ENCODE measurements around the gene ARL8A. TPM values are rescaled to one million over a fixed set of nuclear protein-coding genes. Genes with fewer than 3 reads are reported as not detected.
"Not testable (repeated sequence)": the region's sequence is repeated elsewhere in the genome, so short reads cannot be mapped to it uniquely, and the experiment has no call there.

ARL8A gene
- total RNA-seq = 10 to 100 TPM; 48.9 to 55.0 (median 52.1) TPM

DNA sequence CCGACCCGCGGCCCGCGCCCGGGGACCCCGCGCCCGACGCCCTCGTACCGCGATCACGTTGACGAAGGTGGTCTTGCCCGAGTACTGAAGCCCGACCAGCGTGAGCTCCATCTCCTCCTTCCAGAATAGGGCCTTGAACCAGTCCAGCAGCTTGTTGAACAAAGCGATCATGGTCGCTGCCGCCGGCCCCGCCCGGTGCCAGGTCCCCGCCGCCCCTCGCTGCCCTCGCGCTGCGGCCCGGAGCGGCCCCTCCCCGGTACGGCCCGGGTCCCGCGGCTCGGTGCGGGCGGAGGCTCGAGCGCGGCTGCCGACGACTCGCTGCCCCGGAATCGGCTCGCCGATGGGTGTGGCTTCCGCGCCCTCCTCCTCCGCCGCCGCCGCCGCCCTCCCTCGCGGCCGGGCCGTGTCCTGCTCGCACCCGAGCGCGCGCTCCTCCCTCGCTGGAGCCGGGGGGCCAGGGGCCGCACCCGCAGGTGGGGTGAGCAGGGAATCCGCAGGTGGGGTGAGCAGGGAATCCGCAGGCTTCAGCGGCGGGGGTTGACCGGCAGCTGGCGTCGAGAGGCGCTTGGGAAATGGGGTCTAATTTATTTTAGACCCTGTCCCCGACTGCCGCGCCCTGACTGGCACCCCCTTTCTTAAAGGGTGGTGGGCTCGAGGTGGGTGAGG, at the start of gene ARL8A:
Gene ARL8A (minus strand): TSS at position 336 of the 666 bp plus-strand sequence. CDS start 165 bp downstream, at position 171.
- Mint-ChIP-seq H3K27me3 (ENCODE audit: low read depth) (no peaks in the 10 kb centered on the region), H3K9me3 (no peaks in the 10 kb centered on the region), H3K4me1 (ENCODE audit: low read depth) (peaks cover 34% of the 10 kb centered on the region), H3K36me3 (ENCODE audit: insufficient read depth) (peaks cover 13% of the 10 kb centered on the region), H3K4me3 (peak within 1 kb of the TSS; percentile 91)
- ATAC-seq (peak; percentile 84 to 85), DNase-seq (peak; percentile 60)

DNA sequence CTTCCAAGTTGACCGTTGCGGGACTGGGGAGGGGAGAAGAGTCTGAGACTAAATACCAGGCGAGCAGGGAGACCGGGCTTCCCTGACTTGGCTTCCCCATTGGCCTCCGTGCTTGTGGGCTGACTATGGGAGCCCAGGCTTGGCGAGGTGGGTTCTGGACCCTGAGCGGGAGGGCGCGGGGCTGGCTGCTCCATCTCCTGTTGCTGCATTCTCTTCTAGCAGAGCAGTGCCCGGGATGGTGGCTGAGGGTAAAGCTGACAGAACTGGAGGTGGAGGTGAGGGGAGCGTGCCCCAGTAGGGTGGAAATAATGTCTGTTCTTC, 49.8 kb upstream of the ARL8A start:
- Mint-ChIP-seq H3K9me3 (no peaks in the 10 kb centered on the region), H3K4me3 (peak overlapping the region; percentile 13), H3K4me1 (ENCODE audit: low read depth) (peaks cover 18% of the 10 kb centered on the region), H3K27me3 (ENCODE audit: low read depth) (peaks cover 30% of the 10 kb centered on the region), H3K36me3 (ENCODE audit: insufficient read depth) (no peaks in the 10 kb centered on the region)
- DNase-seq = no peak
- no peak for ATAC-seq

DNA sequence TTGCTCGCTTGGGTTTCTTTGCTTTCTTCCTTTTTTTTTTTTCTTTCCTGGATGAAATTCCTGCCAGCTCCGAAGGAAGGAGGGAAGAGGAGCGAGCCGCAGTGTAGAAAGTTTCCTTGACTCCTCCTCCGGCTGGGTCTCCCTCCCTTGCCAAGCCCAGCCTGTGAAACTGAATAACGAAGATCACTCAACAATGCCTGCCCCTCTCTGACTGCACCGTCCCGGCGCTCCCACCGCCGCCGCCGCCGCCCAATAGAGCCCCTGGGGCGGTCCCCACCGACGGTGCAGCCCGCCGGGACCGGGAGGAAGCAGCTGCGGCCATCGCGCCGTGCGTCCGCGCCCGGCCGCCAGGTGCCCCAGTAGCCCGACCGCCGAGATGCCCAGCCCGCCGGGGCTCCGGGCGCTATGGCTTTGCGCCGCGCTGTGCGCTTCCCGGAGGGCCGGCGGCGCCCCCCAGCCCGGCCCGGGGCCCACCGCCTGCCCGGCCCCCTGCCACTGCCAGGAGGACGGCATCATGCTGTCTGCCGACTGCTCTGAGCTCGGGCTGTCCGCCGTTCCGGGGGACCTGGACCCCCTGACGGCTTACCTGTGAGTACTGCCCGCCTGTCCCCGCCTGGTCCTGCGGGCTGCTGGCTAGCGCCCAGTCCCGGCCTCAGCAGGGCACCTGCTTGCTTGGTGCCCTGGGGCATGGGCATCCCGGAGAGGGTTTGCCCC, 49.2 kb upstream of the ARL8A start, which contains the start of gene LGR6:
Gene LGR6 (plus strand): TSS at position 186 of the 714 bp plus-strand sequence. CDS start 191 bp downstream, at position 377.
- no peak for DNase-seq
- no peaks in the 10 kb centered on the region for H3K36me3 Mint-ChIP-seq (ENCODE audit: insufficient read depth)
- H3K27me3 Mint-ChIP-seq (ENCODE audit: low read depth) = peaks cover 28% of the 10 kb centered on the region
- H3K9me3 Mint-ChIP-seq = no peaks in the 10 kb centered on the region
- peaks cover 13% of the 10 kb centered on the region for H3K4me1 Mint-ChIP-seq (ENCODE audit: low read depth)
- peak within 1 kb of the TSS; percentile 61 for H3K4me3 Mint-ChIP-seq
- ATAC-seq = peak in 1 of 2 donors; percentile 41

DNA sequence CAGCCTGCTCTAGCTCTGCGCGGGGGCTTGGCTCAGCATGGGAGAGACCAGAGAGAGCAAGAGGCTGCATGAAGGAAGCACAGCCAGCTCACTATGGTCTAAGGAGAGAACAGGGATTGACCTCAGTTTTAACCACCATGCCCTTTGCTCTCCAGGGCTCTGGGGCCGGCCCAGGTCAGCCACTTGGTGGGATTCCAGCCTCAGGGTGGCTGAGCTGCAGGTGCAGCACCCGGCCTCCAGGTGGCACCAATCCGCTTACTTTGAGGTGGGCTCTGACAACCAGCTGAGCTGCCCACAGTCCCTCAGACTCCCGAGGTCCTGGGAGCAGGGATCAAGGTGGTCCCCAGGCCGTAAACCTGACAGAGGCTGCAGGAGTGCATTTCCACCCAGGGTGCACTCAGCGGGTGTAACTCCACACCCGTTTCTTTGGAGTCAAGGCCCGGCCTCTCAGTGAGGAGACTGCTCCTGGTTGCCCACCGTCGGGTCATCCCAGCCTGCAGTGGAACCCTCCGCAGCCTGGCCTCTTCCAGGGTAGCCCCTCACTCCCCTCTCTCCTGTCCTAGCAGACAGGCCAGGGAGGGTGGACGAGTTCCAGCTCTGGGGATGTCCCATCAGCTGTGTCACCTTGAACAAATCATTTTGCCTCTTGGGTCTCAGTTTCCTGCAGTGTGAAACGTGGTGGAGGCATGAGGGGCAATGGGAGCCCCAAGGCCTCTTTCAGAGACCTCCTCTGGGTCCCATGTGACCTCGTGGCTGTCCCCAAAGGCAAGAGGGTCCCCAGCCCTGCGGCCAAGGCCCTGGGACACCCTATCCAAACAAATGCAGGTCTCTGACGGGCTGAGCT, 48.5 kb upstream of the ARL8A start:
- Mint-ChIP-seq H3K27me3 (ENCODE audit: low read depth) (peaks cover 26% of the 10 kb centered on the region), H3K36me3 (ENCODE audit: insufficient read depth) (no peaks in the 10 kb centered on the region), H3K4me1 (ENCODE audit: low read depth) (peaks cover 7% of the 10 kb centered on the region), H3K9me3 (no peaks in the 10 kb centered on the region), H3K4me3 (peak overlapping the region; percentile 61)
- DNase-seq (peak; percentile 48), ATAC-seq (peak; percentile 57 to 65)

DNA sequence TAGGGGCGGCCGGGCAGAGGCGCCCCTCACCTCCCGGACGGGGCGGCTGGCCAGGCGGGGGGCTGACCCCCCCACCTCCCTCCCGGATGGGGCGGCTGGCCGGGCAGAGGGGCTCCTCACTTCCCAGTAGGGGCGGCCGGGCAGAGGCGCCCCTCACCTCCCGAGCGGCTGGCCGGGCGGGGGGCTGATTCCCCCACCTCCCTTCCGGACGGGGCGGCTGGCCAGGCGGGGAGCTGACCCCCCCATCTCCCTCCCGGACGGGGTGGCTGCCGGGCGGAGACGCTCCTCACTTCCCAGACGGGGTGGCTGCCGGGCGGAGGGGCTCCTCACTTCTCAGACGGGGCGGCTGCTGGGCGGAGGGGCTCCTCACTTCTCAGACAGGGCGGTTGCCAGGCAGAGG, 46.9 kb upstream of the ARL8A start:
- not testable (repeated sequence) for DNase-seq; H3K36me3 Mint-ChIP-seq (ENCODE audit: insufficient read depth); H3K9me3 Mint-ChIP-seq; H3K4me3 Mint-ChIP-seq; H3K4me1 Mint-ChIP-seq (ENCODE audit: low read depth); ATAC-seq
- peaks cover 26% of the 10 kb centered on the region for H3K27me3 Mint-ChIP-seq (ENCODE audit: low read depth)

DNA sequence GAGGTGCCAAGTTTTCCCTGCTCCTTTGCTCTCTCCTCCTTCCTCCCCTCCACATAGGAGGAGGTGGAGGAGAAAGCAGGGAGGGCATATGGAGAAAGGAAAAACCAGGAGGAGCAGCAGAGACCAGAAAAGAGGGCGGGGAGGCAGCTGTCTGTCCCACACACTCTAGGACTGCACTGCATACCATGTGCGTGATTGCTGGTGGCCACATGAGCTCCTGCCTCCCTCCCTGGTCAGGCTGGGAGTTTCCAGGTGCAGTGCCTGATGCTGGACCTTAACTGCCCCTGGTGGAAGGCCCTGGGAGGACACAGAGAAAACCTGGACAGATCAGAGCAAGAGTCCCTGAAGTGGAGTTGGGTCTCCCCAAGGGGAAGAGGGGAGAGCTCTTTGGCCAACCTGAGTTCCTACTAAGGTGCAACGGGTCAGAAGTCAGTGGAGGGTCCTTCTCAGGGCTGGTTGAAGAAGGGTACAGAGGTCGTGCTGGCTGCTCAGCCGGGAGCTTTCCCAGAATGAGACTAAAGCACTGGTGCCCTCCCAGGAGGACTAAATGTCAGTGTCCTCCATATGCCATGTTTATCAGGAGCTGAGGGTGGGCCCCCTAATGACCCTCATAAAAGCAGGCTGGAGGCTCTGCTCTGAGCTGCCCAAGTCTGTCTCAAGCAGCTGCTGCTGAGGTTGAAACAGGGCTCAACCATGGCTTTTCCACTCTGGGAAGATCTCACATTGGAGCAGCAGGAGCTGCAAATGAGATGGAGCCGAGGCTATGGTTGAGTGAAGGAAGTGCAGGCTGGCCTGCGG, 45.6 kb upstream of the ARL8A start:
- Mint-ChIP-seq H3K4me1 (ENCODE audit: low read depth) (peaks cover 2% of the 10 kb centered on the region), H3K27me3 (ENCODE audit: low read depth) (peaks cover 20% of the 10 kb centered on the region), H3K9me3 (no peaks in the 10 kb centered on the region), H3K36me3 (ENCODE audit: insufficient read depth) (no peaks in the 10 kb centered on the region), H3K4me3 (no peak overlapping the region)
- ATAC-seq (no peak), DNase-seq (no peak)

DNA sequence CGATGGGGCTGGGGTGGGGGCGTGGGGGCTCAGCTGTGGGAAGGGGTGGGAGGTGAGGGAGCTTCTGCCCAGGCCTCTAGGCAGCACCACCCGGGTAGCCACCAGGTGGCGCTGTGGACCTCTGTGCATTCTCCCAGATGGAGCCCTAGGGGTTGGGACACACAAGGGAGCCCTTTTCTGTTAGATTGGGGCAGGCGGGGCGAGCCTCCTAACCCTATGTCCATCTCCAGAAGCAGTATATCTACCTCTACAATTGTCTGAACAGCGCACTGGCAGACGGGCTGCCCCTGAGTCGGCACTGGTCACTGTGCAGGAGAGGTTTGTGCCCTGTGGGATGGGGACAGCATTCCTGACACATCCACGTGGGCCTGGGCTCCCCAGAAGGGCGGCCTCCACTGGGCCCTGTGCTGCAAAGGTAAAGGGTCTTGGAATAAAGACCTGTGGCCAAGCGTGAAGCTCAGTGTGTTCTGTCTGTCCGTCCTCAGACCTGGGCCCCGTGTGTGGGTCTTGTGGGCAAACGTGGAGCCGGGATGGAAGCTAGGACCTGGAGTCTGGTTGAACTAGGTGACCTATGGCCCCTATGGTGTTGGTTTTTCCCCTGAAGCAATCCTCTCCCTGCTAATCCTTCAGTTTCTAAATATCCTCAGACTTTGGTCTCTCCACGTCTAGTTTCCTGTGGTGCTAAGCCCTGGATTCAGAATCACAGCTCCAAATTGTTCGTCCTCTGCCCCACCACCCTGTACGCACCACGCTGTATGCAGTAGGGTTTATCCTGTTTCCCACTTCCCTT, 44.7 kb upstream of the ARL8A start:
- Mint-ChIP-seq H3K4me3 (no peak overlapping the region), H3K27me3 (ENCODE audit: low read depth) (peaks cover 13% of the 10 kb centered on the region)

DNA sequence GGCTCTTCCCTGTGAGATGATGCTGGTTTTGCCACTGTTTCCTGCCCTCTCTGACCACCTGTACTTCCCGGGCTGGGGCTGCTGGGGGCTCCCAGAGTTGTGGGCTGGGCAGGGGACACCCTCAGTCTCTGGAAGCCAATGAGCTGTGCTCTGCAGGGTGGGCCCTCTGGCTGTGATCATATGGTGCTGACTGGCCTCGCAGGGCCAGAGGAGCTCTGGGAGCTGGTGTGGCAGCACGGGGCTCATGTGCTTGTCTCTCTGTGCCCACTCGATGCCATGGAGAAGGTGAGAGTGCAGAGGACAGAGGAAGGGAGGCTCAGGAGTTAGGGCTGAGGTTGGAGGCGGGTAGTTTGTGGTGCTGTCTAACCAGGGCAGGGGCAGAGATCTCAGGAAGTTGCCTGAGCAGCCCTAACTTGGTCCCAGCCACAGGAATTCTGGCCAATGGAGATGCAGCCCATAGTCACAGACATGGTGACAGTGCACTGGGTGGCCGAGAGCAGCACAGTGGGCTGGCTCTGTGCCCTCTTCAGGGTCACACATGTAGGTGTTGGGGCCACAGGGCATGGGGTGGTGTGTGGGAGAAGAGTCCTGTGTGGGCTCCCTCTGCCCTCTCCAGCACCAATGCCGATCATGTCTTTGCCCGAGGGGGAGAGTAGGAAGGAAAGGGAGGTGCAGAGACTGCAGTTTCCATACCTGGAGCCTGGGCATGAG, 43.3 kb upstream of the ARL8A start:
- ATAC-seq (no peak), DNase-seq (no peak)
- H3K4me1 Mint-ChIP-seq (ENCODE audit: low read depth) = peaks cover 7% of the 10 kb centered on the region
- H3K4me3 Mint-ChIP-seq = no peak overlapping the region
- peaks cover 5% of the 10 kb centered on the region for H3K27me3 Mint-ChIP-seq (ENCODE audit: low read depth)
- no peaks in the 10 kb centered on the region for H3K36me3 Mint-ChIP-seq (ENCODE audit: insufficient read depth)
- H3K9me3 Mint-ChIP-seq = no peaks in the 10 kb centered on the region

More for the DNA sequence above, 44.7 kb upstream of the ARL8A start:
- ATAC-seq (peak; percentile 65), DNase-seq (peak; percentile 78)
- Mint-ChIP-seq H3K9me3 (no peaks in the 10 kb centered on the region), H3K36me3 (ENCODE audit: insufficient read depth) (no peaks in the 10 kb centered on the region), H3K4me1 (ENCODE audit: low read depth) (peaks cover 6% of the 10 kb centered on the region)

DNA sequence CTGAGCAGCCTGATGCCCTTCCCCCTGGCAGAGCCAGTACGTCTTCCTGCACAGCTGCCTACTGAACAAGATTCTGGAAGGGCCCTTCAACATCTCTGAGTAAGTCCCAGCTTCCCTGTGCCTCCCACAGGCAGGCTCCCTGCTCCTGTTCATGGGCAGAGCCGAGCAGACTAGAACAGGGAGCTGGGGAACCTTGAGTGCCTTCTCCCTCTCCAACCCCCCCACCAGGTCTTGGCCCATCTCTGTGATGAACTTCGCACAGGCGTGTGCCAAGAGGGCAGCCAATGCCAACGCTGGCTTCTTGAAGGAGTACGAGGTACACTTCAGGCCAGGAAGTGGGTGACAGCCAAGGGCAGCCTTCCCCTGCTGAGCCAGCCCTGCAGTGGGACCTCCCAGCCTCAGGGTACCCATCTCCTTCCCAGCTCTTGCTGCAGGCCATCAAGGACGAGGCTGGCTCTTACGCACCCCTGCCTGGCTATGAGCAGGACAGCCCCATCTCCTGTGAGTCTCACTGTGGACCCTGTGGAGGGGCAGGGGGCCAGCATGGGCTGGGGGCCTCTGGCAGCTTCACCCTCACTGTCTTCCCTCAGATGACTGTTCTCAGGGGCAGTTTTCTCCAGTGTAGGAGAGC, 42.6 kb upstream of the ARL8A start:
- DNase-seq (no peak), ATAC-seq (no peak)
- no peak overlapping the region for H3K4me3 Mint-ChIP-seq
- H3K27me3 Mint-ChIP-seq (ENCODE audit: low read depth) = peaks cover under 1% of the 10 kb centered on the region
- H3K36me3 Mint-ChIP-seq (ENCODE audit: insufficient read depth) = no peaks in the 10 kb centered on the region
- no peaks in the 10 kb centered on the region for H3K9me3 Mint-ChIP-seq
- peaks cover 7% of the 10 kb centered on the region for H3K4me1 Mint-ChIP-seq (ENCODE audit: low read depth)

DNA sequence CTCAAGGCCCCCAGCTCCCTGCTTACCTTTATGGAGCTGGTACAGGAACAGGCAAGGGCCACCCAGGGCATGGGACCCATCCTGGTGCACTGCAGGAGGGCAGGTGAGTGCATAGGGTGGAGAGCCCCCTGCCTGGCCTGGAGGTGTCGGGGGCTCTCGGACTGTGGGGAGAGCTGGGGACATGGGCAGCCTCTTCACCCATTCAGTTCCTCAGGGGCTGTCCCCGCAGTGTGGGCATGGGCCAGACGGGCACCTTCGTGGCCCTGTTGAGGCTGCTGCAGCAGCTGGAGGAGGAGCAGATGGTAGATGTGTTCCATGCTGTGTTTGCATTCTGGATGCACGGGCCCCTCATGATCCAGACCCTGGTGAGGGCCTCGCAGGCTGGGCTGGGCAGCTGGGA, 41.8 kb upstream of the ARL8A start:
- no peaks in the 10 kb centered on the region for H3K27me3 Mint-ChIP-seq (ENCODE audit: low read depth)
- H3K4me1 Mint-ChIP-seq (ENCODE audit: low read depth) = peaks cover 7% of the 10 kb centered on the region
- no peaks in the 10 kb centered on the region for H3K9me3 Mint-ChIP-seq
- DNase-seq = no peak
- ATAC-seq = no peak
- H3K36me3 Mint-ChIP-seq (ENCODE audit: insufficient read depth) = no peaks in the 10 kb centered on the region
- H3K4me3 Mint-ChIP-seq = no peak overlapping the region

DNA sequence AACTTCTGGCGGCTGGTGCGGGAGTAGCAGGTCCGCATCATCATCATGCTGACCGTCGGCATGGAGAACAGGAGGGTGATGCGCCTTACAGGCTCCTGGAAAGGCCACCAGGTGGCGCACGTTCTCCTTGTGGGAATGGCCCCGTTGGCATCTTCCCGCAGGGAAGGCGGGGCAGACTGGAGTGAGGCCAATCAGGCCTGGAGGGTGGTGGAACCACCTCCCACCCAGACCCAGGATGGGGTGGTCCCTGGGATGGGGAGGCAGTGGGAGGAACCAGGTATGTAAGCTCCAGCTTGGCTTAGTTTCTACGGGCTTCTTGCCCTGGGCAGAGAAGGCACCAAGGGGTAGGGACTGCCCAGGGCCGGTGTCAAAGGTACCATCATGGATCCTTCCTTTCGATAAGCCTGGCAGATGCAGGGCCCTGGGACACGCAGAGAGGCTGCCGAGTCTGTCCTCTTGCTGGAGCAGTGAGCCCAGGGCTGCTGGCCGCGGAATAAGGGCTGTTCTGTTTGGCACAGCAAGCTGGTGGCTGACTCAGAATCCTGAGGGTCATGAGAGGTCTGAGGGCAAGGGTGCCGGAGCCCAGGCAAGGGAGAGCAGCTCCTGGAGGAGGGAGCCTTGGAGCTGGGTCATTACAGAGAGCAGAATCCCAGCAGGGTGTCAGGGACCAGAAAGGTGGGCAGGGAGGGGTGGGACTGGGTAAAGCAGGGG, 40.4 kb upstream of the ARL8A start:
- H3K4me1 Mint-ChIP-seq (ENCODE audit: low read depth) = peaks cover 7% of the 10 kb centered on the region
- H3K4me3 Mint-ChIP-seq = no peak overlapping the region
- H3K27me3 Mint-ChIP-seq (ENCODE audit: low read depth) = no peaks in the 10 kb centered on the region
- H3K36me3 Mint-ChIP-seq (ENCODE audit: insufficient read depth) = no peaks in the 10 kb centered on the region
- DNase-seq = peak; percentile 65
- ATAC-seq = peak; percentile 74 to 78
- H3K9me3 Mint-ChIP-seq = no peaks in the 10 kb centered on the region
